ENCODE data around the gene MAML2. TPM values are rescaled to one million over a fixed set of nuclear protein-coding genes. Genes with fewer than 3 reads are reported as not detected.

The MAML2 gene
- polyA plus RNA-seq, 1 of the 3 experiments (the other 2 are of a cell fraction), result 20.1 TPM

DNA sequence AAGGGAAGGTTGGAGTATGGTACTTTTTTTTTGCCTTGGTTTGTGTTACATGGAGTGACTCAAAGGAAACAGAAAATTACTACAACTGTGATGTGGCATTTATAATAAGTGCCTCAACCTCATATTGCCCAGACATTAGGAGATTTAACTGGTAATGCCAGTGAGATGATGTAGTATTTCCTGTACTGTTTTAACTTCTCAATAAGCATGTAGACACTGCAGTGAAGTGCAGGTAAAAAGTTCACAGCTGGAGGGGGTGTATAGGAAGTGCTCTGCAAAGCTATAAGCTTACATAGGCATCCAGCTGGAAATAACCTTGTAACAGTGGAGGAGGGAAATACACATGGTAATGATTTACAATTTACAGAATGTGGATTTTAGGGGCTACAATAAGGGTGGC lies 280.9 kb downstream of the MAML2 start:
- no peaks in the 10 kb centered on the region for H3K9me3 ChIP-seq
- peaks cover 87% of the 10 kb centered on the region for H3K79me2 ChIP-seq (ENCODE audit: insufficient read depth)
- peaks cover 33% of the 10 kb centered on the region for H3F3A ChIP-seq (replicated peaks; ENCODE audit: insufficient read depth)
- no peak for DNase-seq
- ChIA-PET POLR2A (no interaction called here), CTCF (interaction anchor here (1.1 to 1.4 kb wide), 3 partner anchors 8 to 281 kb away, joined by 4 to 10 read pairs (median 7); partner anchors contain the start of gene MAML2)
- H3K36me3 ChIP-seq (replicated peaks in 1 of 2; ENCODE audit: control insufficient read depth in 1 of 2, insufficient read depth in 2 of 2, low read length in 1 of 2), result peaks cover 5 to 22% of the 10 kb centered on the region in 2 experiments
- no peaks in the 10 kb centered on the region for H3K27me3 ChIP-seq (ENCODE audit: insufficient read depth)
- no peaks in the 10 kb centered on the region for H3K9me2 ChIP-seq
- H3K4me3 ChIP-seq (ENCODE audit: low read depth in 2 of 2, low read length in 1 of 2), result no peak overlapping the region
- peak overlapping the region; percentile 90 for H3K27ac ChIP-seq (ENCODE audit: low read depth in 2 of 2, low read length in 1 of 2)
- H2AFZ ChIP-seq (ENCODE audit: low read depth), result no peak overlapping the region
- peak overlapping the region; percentile 57 for H3K9ac ChIP-seq
- peak overlapping the region; percentile 56 for H3K4me2 ChIP-seq
- H4K20me1 ChIP-seq (ENCODE audit: insufficient read depth), result no peaks in the 10 kb centered on the region
- peaks cover 12 to 59% of the 10 kb centered on the region in 2 experiments for H3K4me1 ChIP-seq (ENCODE audit: control insufficient read depth in 1 of 2, insufficient read depth in 2 of 2, low read depth in 1 of 2, low read length in 1 of 2)
- TF ChIP-seq SIN3A (IDR thresholded peaks at IDR 0.05; ENCODE audit: borderline replicate concordance, low read depth, low read length) (0 out of 2 replicates have a peak, but pooled peaks have one; percentile 57), JUND (IDR thresholded peaks at IDR 0.05) (peak; percentile 57), RXRA (IDR thresholded peaks at IDR 0.05; ENCODE audit: borderline replicate concordance, low read depth) (peak; percentile 90), TCF12 (IDR thresholded peaks at IDR 0.05) (peak; percentile 87), POLR2AphosphoS5 (IDR thresholded peaks at IDR 0.05; ENCODE audit: low read depth, low read length) (peak; percentile 38; the same call in 1 of the 2 replicates), TAF1 (IDR thresholded peaks at IDR 0.05; ENCODE audit: borderline replicate concordance, low read depth, low read length) (no peak), FOSL2 (IDR thresholded peaks at IDR 0.05; ENCODE audit: borderline replicate concordance, low read depth) (peak; percentile 49; the same call in 1 of the 2 replicates), TEAD4 (IDR thresholded peaks at IDR 0.05; ENCODE audit: borderline replicate concordance, insufficient read depth) (peak; percentile 70; the same call in 1 of the 2 replicates), YY1 (IDR thresholded peaks at IDR 0.05; ENCODE audit: low read depth) (no peak), REST (IDR thresholded peaks at IDR 0.05; ENCODE audit: low read depth, low read length) (0 out of 2 replicates have a peak, but pooled peaks have one; percentile 10), MXI1 (IDR thresholded peaks at IDR 0.05; ENCODE audit: low read depth, low read length) (no peak), EP300 (IDR thresholded peaks at IDR 0.05; ENCODE audit: borderline replicate concordance in 1 of 2, low read depth in 1 of 2, low read length in 1 of 2) (peak; percentile 24 to 80; a peak in 1 of 4 replicates), PBX3 (IDR thresholded peaks at IDR 0.05) (peak; percentile 82), FOXJ3 (CRISPR knock-in tag; IDR thresholded peaks at IDR 0.05) (no peak), ZBTB33 (IDR thresholded peaks at IDR 0.05; ENCODE audit: borderline replicate concordance, low read depth) (no peak), FOXM1 (IDR thresholded peaks at IDR 0.05; ENCODE audit: low read depth) (peak; percentile 80), SMC3 (IDR thresholded peaks at IDR 0.05; ENCODE audit: low read depth, low read length) (no peak), RCOR1 (IDR thresholded peaks at IDR 0.05; ENCODE audit: low read length) (no peak), CHD2 (IDR thresholded peaks at IDR 0.05; ENCODE audit: low read length, partially characterized antibody) (no peak)
- TF ChIP-seq, protein P1, sequence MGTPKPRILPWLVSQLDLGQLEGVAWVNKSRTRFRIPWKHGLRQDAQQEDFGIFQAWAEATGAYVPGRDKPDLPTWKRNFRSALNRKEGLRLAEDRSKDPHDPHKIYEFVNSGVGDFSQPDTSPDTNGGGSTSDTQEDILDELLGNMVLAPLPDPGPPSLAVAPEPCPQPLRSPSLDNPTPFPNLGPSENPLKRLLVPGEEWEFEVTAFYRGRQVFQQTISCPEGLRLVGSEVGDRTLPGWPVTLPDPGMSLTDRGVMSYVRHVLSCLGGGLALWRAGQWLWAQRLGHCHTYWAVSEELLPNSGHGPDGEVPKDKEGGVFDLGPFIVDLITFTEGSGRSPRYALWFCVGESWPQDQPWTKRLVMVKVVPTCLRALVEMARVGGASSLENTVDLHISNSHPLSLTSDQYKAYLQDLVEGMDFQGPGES (IDR thresholded peaks at IDR 0.05; ENCODE audit: low read depth, low read length), result no peak
- TF ChIP-seq, protein P2, sequence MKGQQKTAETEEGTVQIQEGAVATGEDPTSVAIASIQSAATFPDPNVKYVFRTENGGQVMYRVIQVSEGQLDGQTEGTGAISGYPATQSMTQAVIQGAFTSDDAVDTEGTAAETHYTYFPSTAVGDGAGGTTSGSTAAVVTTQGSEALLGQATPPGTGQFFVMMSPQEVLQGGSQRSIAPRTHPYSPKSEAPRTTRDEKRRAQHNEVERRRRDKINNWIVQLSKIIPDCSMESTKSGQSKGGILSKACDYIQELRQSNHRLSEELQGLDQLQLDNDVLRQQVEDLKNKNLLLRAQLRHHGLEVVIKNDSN (IDR thresholded peaks at IDR 0.05; ENCODE audit: borderline replicate concordance, low read depth), result no peak
- TF ChIP-seq, protein P3, sequence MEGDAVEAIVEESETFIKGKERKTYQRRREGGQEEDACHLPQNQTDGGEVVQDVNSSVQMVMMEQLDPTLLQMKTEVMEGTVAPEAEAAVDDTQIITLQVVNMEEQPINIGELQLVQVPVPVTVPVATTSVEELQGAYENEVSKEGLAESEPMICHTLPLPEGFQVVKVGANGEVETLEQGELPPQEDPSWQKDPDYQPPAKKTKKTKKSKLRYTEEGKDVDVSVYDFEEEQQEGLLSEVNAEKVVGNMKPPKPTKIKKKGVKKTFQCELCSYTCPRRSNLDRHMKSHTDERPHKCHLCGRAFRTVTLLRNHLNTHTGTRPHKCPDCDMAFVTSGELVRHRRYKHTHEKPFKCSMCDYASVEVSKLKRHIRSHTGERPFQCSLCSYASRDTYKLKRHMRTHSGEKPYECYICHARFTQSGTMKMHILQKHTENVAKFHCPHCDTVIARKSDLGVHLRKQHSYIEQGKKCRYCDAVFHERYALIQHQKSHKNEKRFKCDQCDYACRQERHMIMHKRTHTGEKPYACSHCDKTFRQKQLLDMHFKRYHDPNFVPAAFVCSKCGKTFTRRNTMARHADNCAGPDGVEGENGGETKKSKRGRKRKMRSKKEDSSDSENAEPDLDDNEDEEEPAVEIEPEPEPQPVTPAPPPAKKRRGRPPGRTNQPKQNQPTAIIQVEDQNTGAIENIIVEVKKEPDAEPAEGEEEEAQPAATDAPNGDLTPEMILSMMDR (IDR thresholded peaks at IDR 0.05), result no peak
- TF ChIP-seq, protein P4, sequence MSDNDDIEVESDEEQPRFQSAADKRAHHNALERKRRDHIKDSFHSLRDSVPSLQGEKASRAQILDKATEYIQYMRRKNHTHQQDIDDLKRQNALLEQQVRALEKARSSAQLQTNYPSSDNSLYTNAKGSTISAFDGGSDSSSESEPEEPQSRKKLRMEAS (IDR thresholded peaks at IDR 0.05; ENCODE audit: low read depth), result no peak

Measured in SK-N-SH (cell line).